Measurements from ENCODE around the gene GAB3.

GRCh38 chrX:154711264-154711663 is 39.6 kb downstream of the GAB3 start:
- no peak for TF ChIP-seq RAD21 (conservative IDR thresholded peaks at IDR 0.05 in 1 of 2, IDR thresholded peaks at IDR 0.05 in 1 of 2)
- TF ChIP-seq PHF8 (IDR thresholded peaks at IDR 0.05; ENCODE audit: borderline replicate concordance, low read depth): no peak
- no peak for TF ChIP-seq CTCF (IDR thresholded peaks at IDR 0.05)
- no peak for TF ChIP-seq POLR2A (IDR thresholded peaks at IDR 0.05; ENCODE audit: low read length)

All from A549 (cell line).